ENCODE results near the gene HTR3C.
"Not testable (repeated sequence)": the region's sequence is repeated elsewhere in the genome, so short reads cannot be mapped to it uniquely, and the experiment has no call there.

The HTR3C gene

DNA sequence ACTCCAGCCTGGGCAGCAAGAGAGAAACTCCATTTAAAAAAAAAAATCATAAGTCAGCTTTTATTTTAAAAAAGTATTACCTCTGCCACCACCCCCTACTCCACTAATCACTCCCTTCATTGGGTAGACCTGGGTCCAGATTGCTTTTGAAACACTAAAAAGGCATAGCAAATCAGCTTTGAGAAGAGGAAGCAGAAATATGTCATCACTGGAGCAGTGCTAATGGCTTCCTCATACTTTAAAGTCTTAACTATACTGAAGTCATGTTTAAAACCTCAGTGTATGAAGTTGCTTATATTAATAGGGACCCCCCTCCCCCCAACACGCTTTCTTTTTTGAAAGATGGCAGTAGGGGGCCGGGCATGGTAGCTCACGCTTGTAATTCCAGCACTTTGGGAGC, 22.3 kb upstream of the HTR3C start:
- no peak for DNase-seq (ENCODE audit: low spot score)

DNA sequence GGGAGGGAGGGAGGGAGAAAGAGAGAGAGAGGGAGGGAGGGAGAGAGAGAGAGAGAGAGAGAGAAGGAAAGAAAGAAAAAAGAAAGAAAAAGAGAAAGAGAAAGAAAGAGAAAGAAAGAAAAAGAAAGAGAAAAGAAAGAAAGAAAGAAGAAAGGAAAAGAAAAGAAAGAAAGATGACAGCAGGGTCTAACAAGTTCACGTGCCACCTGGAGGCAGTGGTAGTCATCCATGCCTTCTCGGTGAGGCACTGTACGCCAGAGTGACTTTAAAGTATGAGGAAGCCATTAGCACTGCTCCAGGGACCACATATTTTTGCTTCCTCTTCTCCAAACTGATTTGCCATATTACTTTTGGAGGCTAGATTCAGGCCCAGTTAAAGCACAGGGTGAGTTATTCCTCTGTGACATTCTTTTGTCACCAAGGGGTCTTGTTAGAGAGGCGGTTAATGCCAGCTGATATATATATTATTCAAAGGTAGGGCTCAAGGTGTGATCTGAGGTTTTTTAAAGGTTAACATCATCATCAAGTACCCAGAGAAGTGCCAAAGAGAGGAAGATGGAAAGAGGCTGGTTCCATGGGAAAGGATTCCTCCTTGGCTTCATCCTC, 21.6 kb upstream of the HTR3C start, which contains the start of gene HTR3D:
HTR3D (plus strand) TSS at position 556 of the 606 bp plus-strand sequence; CDS start at position 556, 0 bp downstream.
- no peak for DNase-seq (ENCODE audit: low spot score)

DNA sequence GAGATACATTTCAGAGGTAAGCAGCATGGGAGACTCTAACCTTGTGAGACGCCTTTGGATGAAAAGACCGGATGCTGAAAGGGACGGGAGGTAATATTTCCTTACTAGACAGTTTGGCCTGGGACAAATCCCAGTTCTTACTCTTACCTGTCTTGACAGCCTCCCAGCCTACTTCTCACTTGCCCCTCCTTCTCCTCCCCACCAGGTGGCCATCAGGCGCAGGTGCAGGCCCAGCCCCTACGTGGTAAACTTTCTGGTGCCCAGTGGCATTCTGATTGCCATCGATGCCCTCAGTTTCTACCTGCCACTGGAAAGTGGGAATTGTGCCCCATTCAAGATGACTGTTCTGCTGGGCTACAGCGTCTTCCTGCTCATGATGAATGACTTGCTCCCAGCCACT, 15.0 kb upstream of the HTR3C start:
- no peak for DNase-seq (ENCODE audit: low spot score)

DNA sequence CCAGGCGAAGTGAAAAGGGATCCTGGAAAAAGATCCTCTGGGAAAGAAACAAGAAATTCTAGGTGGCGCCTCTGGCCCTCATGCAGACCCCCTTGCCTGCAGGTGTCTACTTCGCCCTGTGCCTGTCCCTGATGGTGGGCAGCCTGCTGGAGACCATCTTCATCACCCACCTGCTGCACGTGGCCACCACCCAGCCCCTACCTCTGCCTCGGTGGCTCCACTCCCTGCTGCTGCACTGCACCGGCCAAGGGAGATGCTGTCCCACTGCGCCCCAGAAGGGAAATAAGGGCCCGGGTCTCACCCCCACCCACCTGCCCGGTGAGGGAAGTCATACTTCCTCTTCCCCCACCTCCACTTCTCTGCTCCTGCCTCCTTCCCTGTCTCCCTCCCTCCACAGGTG, 14.5 kb upstream of the HTR3C start:
- not testable (repeated sequence) for DNase-seq (ENCODE audit: low spot score)

DNA sequence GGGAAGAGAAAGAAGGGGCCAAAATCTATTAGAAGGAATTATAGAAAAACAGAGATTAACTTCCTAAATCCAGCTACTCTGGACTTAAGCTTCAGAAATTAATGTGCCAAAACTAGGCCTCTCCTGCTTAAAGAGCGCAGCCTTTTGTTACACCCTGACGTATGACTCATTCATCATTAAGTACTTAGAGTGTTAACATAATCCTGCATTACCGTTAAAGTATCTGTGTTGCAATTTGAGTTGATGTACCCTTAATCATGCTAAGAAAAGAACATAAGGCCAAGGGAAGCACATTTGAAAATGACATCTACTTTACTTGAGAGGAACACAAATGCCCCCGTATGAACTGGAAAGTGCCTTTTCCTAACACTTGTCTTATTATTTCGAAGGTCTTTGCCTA, 13.4 kb upstream of the HTR3C start:
- DNase-seq (ENCODE audit: low spot score), result peak; percentile 66

DNA sequence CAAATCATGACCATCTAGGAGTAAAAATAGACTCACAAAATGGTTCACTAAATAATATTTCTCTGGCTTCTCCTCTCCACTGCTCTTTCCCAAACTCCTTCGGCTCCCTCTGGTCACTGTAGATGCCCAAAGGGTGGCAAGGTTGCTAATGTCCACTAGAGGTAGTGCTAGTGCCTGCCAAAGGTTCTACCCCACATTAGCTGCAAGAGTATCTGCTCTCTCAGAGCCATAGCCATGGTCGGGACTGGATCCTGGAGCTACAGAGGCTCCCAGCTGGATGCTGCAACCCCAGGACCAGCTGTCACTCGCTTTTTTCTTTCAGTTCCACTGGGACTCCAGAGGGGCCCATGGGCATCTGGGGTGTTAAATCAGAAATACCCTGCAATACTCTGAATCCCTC, 12.8 kb upstream of the HTR3C start:
- DNase-seq (ENCODE audit: low spot score), result no peak

DNA sequence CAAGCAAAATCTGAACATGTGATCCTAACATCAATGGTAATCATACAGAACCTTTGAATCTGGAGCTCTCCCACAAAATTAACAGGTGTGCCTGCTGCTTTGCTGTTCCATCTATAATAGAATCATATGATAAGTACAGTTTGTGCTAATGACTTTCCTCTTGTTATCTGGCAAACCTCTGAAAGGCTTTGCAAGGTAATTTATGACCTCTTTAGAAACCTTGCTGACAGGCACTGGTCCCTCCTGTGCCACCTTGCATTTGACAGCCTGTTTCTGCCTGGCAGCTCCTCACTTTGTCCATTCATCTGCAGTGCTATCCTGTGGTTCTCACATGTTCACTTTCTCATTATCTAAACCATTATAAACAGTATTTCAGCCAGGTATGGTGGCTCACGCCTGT, 10.2 kb upstream of the HTR3C start:
- no peak for DNase-seq (ENCODE audit: low spot score)

DNA sequence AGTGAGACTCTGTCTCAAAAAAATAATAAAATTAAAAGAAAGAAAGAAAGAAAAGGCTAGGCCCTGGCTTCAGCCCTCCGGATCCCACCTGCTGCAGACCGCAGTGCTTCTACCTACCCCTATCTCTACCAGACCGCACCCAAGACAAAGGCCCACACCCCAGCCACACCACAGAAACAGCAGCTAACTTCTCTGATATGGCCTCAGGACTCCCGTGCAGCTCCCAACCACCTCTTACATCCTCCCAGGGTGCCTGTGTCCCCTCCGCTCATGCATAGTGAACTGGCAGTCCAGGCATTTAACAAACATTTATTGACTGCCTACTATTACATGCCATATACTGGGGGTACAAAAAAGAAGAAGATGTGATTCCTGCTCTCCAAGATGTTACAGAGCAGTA, 6.9 kb upstream of the HTR3C start:
- DNase-seq (ENCODE audit: low spot score), result no peak

DNA sequence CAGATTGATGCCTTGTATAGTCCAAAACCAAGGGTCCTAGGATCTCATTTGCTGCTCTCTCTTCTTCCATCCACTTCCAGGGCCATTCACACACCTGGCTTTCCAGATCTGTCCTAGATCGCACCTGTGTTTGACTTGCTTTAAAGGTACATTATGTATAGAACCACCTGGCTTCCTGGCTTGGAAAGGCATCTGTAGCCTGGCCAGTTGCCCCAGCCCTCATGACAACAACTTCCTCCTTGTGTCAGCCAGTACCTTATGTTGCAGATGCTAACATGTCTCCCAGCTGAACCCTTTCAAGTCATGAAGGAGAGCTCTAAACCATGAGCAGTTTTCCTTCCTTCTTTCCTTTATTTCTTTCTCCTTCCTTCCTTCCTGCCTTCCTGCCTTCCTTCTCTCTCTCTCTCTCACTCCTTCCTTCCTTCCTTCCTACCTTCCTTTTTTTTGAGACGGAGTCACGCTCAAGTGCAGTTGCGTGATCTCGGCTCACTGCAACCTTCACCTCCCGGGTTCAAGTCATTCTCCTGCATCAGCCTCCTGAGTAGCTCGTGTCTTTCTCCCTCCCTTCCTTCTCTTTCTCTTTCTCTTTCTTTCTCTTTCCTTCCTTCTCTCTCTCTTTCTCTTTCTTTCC, 2.5 kb upstream of the HTR3C start:
- DNase-seq (ENCODE audit: low spot score), result no peak

DNA sequence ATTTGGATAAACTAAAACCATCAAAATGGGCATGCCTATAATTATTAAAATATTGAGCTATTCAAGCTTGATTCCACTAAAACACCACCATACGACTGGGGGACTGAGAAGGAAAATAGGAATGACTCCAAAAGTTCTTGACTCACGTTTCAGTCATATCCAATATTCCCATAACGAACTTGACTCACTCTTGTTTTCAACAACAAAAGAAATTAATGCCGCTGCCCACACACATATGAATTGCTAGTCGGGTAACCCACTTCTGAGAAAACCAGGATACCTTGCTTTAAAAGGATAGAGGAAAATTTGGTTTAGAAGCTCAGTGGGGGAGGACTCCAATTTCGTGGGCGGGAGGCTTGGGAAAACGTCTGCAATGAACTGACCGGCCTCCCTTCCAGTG, 5.2 kb downstream of the HTR3C start:
- DNase-seq (ENCODE audit: low spot score), result no peak

DNA sequence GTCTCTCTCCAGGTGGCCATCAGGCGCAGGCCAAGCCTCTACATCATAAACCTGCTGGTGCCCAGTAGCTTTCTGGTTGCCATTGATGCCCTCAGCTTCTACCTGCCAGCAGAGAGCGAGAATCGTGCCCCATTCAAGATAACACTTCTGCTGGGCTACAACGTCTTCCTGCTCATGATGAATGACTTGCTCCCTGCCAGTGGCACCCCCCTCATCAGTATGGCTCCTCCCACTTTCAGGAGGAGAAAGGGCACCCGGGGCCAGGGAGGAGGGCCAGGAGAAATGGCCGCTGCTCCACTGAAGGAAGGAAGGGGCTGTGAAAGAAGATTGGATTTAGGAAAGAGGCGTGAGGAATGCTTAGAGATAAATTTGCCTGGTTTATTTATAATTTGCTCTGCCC, 6.6 kb downstream of the HTR3C start:
- no peak for DNase-seq (ENCODE audit: low spot score)

DNA sequence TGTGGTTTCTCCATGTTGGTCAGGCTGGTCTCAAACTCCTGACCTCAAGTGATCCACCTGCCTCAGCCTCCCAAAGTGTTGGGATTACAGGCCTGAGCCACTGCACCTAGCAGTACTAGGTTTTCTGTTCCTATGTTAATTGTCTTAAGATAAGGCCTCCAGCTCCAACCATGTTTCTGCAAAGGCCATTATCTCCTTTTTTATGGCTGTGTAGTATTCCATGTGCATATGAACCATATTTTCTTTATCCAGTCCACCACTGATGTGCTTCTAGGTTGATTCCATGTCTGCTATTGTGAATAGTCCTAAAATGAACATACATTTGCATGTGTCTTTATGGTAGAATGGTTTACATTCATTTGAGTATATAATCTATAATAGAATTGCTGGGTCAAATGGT, 9.8 kb downstream of the HTR3C start:
- DNase-seq (ENCODE audit: low spot score), result no peak

DNA sequence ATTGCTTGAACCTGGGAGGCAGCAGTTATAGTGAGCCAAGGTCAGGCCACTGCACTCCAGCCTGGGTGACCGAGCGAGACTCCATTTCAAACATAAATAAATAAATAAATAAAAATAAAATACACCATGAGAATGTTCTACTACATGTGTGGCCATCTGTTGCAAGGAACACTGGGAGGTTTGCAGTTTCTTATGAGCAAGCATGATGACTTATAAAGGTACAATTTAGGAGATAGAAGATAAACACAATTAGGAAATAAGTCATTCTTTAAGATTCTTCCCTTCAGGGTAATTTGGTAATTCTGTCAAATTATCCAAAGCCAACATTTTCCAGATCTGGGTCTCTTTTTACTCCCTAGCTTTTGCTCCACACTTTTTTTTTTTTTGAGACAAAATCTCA, 13.4 kb downstream of the HTR3C start:
- DNase-seq (ENCODE audit: low spot score), result no peak

DNA sequence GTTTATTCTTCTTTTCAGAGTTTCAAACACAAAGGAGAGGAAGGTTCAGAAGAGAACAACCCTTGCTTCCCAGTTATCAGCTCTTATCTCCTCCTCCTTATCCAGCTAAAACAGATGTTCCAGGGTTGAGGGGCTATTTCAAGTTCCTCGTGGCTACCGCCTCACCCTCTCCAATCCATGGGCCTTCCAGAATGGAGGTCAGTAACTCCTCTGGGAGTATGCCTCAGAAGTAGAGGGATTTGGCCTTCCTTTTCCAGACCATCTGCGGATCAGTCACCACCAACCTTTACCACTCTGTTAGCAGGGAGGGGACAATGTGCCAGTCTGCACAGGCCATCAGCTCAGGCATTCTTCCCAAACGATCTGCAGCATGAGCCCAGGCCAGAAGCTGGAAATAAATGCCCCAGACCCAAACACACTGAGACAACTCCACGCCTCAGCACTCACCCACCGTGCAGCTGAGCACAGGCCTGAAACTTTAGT, 14.8 kb downstream of the HTR3C start:
- no peak for DNase-seq (ENCODE audit: low spot score)

DNA sequence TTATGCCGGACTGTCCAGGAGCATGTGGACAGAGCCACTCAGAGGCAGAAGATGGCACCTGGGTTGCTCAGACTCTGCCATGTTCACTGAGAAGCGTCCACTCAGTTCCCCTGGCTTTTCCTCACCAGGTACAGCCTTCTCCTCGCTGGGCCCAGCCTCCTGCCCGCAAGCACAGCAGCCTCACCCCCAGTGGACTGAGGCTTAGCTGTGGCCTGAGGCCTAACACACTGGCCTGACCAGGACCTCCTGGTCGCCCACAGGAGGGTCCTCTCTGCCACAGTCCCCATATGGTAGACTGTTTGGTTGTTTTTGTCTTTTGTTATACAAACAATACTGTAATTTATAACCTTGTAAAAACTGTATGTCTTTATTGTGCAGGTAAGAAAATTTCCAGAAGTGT, 15.5 kb downstream of the HTR3C start:
- no peak for DNase-seq (ENCODE audit: low spot score)

DNA sequence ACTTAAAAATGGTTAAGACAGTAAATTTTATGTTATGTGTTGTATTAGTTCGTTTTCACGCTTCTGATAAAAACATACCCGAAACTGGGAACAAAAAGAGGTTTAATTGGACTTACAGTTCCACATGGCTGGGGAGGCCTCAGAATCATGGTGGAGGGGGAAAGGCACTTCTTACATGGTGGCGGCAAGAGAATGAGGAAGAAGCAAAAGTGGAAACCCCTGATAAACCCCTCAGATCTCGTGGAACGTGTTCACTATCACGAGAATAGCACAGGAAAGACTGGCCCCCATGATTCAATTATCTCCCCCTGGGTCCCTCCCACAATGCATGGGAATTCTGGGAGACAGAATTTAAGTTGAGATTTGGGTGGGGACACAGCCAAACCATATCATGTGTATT, 18.3 kb downstream of the HTR3C start:
- DNase-seq (ENCODE audit: low spot score), result not testable (repeated sequence)

DNA sequence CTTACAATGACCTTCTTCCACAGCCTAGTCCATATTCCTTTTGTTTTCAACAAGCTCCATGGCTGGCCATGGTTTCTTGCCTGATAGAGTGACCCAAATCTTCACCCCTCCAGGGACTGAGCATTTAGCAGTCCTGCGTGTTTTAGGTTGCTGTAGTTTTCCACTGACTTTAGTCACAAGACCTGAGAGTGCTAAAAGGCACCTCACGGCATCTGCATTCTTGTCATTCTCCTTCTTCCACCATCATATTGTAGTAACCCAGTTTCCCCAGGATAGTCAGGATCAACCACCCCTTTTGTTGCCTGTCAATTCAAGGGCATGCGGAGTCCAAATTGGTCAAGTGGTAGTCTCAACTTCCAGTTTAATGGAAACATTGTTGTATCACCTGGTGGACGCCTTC, 20.8 kb downstream of the HTR3C start:
- DNase-seq (ENCODE audit: low spot score), result no peak

DNA sequence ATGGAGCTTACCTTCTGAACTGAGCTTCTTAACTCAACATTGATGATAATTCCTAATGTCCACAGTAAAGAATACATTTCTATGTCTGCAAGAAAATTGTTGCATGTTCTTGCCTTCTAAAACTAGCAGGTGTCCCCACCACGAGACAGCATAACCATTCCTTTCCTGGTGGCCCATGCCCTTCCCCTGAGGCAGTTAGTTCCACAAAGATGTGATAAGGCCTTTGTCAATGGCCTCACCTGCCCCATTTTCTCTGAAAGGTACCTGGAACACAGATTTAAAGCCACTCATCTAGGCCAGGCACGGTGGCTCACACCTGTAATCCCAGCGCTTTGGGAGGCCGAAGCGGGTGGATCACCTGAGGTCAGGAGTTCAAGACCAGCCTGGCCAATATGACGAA, 23.1 kb downstream of the HTR3C start:
- DNase-seq (ENCODE audit: low spot score), result no peak

DNA sequence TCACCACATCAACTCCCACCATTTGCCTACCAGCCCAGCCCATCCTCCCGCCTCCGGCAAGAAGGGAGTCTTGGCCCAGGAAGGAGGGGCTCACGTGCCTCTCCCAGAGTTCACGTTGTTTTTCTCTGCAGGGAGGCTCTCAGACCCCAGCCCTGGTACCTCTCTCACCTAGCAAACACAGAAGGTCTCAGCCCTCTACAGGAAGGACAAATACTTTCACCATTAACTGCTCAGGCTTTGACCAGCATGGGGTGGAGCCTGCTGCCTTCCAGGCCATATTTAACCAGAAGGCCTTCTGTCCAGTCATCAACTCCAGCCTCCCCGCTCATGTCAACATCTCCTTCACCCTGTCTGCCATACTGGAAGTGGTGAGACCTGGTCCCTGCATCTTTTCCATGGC, 25.0 kb downstream of the HTR3C start:
- DNase-seq (ENCODE audit: low spot score), result no peak

DNA sequence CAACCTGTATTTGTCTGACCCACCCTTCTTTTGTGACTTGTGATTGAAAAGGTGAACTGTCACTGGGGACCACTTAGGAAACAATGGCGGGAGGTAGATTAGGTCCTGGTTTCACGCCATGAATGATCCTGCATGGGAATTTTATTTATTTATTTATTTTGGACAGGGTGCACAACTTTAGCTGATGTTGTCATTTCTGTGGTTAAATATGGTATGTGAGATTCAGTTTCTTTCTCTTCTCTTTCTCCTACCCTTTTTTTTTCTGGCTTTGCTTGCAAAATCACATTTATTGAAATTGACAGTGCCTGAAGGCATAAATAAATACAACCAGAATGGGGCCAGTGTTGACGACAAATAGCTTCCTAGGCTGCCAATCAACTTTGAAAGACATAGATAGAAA, 26.0 kb downstream of the HTR3C start:
- no peak for DNase-seq (ENCODE audit: low spot score)

DNA sequence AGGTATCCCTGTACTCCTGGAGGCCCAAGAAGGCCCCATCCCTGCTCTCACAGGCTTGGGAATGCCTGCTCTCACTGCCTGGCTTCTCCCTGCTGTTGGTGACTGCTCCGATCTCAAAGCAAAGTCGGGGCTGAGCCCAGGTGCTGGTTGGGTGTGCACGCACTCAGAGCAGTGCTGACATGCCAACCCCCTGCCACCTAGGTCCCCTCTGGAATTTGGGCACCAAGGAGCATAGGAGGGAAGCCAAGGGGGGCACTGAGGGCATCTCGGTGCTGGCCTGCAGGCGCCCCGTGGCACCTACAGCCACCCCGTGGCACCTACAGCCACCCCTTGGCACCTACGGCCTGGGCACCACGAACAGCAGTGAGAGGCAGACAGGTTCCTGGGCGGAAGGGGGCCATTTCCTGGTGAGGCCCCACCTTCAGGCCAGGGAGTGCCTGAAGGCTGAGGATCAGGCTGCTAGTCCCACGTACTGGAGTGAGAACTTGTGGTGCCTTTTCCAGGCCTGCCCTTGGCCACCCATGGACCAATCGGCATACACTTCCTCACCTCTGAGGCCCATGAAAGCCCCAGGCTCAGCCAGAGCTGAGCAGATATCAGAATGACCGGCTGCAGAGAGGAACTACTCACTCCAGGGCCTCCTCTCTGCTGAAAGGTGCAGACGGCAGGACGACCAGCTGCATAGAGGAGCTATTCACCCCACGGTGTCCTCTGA, 28.4 kb downstream of the HTR3C start:
- no peak for DNase-seq (ENCODE audit: low spot score)

DNA sequence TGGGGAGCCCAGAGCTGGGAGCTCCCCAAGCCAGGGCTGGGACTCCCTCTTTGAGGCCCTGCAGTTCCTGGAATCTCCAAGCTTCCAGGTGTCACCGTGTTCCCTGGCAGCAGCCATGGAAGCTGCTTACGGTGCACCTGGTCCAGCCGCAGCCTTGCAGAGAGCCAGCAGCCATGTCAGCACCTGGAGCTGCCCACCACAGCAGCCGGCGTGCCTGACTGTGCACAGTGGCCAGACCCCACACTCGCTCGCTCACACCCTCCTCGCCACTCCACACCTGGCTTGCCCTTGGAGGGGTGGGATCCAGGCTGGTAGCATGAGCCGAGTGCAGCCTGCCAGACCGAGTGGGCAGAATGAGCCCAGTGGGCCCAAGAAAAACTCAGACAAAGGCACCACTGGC, 29.2 kb downstream of the HTR3C start:
- DNase-seq (ENCODE audit: low spot score), result no peak

DNA sequence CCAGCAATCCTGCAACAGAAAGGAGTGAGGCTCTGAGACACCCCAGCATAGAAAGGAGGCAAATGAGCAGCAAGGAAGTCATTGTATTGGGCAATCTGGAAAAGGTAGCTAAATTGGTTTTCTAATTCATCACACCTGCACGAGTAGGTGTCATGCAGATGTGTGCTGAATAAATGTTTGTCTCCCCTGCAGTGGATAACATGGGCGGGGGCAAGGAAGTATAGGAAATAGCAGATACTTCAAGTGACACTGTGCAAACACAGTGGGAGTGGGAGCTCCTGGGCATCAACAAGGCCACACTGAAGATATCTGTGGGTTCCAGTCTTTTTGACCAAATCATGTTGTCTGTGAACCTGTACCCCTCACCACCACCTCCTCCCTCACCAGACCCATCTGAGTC, 29.6 kb downstream of the HTR3C start:
- no peak for DNase-seq (ENCODE audit: low spot score)
